Brain microvascular endothelial cell (primary cell): Measurements from ENCODE around the gene GAGE12G.

Experiments
- DNase-seq: peaks from one replicate; pipeline ENCODE4 v3.0.0-alpha.2; 2020
- H3K27ac ChIP-seq: fragments of 250-450 bp; sonication (Bioruptor Pico); 2 replicates; pipeline ENCODE4 v1.5.1; 2020; ENCODE audit warnings: mild to moderate bottlenecking, moderate library complexity
- H3K27me3 ChIP-seq: fragments of 250-450 bp; sonication (Bioruptor Pico); replicated peaks from 2 replicates; pipeline ENCODE4 v1.5.1; 2020; ENCODE audit warnings: mild to moderate bottlenecking
- H3K36me3 ChIP-seq: fragments of 250-450 bp; sonication (Bioruptor Pico); replicated peaks from 2 replicates; pipeline ENCODE4 v1.5.1; 2020; ENCODE audit warnings: mild to moderate bottlenecking
- H3K4me3 ChIP-seq: 2 replicates; pipeline ENCODE4 v1.5.1; 2011; ENCODE audit warnings: low read depth, mild to moderate bottlenecking, control low read depth, low read length, moderate library complexity
- CTCF ChIP-seq: IDR thresholded peaks from 2 replicates; pipeline ENCODE4 v1.5.1; 2011; ENCODE audit warnings: low read depth, mild to moderate bottlenecking, moderate library complexity, low read length, control low read depth, inconsistent platforms; ENCODE audit errors: missing control alignments
- in situ Hi-C: cut with HindIII; loops from 2 replicates; pipeline ENCODE4 v1.10.0; 2017; ENCODE audit warnings: low sequenced_read_pairs, low pct_ligation_motif_present

GAGE12G gene

GRCh38 chrX:49610718-49611310 lies 40.6 kb downstream of the GAGE12G start:
- in situ Hi-C loops, result no loop called here
- Histone ChIP-seq H3K4me3 (no peak overlapping the region), H3K27me3 (no peaks in the 10 kb centered on the region), H3K36me3 (no peaks in the 10 kb centered on the region), H3K27ac (no peak overlapping the region)
- no peak for TF ChIP-seq CTCF
- no peak for DNase-seq

GRCh38 chrX:49618574-49618973 lies 48.4 kb downstream of the GAGE12G start:
- no peak for DNase-seq
- Histone ChIP-seq H3K4me3 (no peak overlapping the region), H3K36me3 (no peaks in the 10 kb centered on the region), H3K27ac (no peak overlapping the region), H3K27me3 (no peaks in the 10 kb centered on the region)
- TF ChIP-seq CTCF, result no peak
- in situ Hi-C loops, result no loop called here
